GM19467 (cell line): ENCODE results near the gene AGTPBP1.
"Not testable (repeated sequence)": the region's sequence is repeated elsewhere in the genome, so short reads cannot be mapped to it uniquely, and the experiment has no call there.

ENCODE experiments used
- ATAC-seq: cut with Tn5 transposase; IDR thresholded peaks from one replicate; pipeline ENCODE4 v1.9.1; 2021; ENCODE audit warnings: mild to moderate bottlenecking, moderate library complexity; ENCODE audit not compliant: unreplicated experiment

The AGTPBP1 gene

DNA sequence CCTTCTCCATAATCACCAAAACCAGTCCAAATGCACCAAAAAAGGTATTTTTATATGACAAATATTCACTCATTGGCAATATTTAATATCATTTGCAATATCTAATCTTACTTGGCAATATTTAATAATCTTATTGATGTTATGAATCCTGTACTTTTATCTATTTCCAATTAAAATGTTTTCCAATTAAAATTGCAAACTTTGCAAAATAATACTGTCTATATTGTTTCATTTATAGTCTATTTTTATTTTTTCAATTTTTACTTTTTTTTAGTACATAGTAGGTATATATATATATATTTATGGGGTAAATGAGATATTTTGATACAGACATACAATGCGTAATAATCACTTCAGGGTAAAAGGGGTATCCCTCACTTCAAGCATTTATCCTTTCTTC lies 109.9 kb downstream of the AGTPBP1 start:
- no peak for ATAC-seq

- ATAC-seq, result no peak
These were observed 111.1 kb downstream of the AGTPBP1 start for GRCh38 chr9:85630676-85631075.

- ATAC-seq, result no peak
These were observed 124.5 kb downstream of the AGTPBP1 start for GRCh38 chr9:85617141-85617670.

GRCh38 chr9:85615792-85616191 lies 126.0 kb downstream of the AGTPBP1 start:
- ATAC-seq, result no peak

- ATAC-seq, result peak; percentile 85
These were observed 131.5 kb downstream of the AGTPBP1 start for GRCh38 chr9:85610074-85610860.

DNA sequence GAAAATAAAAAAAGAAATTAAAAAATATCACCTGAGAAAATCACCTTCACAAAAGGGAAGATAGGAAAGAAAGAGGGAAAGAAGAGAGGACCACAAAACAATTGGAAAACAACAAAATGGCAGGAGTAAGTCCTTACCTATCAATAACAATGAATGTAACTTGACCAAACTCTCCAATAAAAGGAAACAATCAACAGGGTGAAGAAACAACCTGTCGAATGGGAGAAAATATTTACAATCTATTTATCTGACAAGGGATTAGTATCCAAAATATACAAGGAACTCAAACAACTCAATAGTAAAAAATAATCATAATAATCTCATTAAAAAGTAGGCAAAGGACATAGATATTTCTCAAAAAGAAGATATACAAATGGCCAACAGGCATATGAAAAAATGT lies 135.8 kb downstream of the AGTPBP1 start:
- ATAC-seq, result no peak

DNA sequence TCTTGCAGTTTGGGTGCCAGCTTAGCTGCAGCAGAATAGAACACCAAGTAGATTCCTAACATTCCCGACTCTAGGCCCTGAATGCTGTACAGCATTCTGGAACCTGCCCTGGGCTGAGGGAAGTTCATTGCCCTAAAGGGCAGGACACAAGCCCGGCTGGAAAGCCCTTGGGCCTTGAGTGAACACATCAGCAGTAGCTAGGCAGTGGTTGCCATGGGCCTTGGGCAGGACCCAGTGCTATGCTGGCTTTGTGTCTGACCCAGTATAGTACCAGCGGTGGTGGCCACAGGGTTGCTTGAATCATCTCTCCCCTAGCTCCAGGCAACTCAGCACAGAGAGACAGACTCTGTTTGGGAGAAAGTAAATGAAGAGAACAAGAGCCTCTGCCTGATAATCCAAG lies 137.8 kb downstream of the AGTPBP1 start:
- ATAC-seq, result no peak

DNA sequence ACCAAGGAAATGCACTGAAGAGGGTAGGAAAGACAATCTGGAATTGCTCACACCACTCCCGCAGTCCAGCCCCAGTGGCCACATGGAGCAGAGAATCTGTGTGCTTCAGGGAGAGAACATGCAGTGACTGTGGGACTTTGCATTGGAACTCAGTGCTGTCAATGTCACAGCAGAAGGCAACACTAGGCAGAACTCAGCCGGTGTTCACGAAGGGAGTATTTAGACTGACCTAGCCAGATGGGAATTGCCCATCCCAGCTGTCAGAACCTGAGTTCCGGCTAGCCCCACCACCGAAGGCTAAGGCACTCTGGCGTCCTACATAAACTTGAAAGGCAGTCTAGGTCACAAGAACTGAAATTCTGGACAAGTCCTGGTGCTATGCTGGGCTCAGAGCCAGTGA lies 139.0 kb downstream of the AGTPBP1 start:
- ATAC-seq, result no peak

- no peak for ATAC-seq
These were observed 141.0 kb downstream of the AGTPBP1 start for GRCh38 chr9:85600675-85601263.

- no peak for ATAC-seq
These were observed 142.1 kb downstream of the AGTPBP1 start for GRCh38 chr9:85599540-85600105.

GRCh38 chr9:85594316-85594715 lies 147.4 kb downstream of the AGTPBP1 start:
- no peak for ATAC-seq

DNA sequence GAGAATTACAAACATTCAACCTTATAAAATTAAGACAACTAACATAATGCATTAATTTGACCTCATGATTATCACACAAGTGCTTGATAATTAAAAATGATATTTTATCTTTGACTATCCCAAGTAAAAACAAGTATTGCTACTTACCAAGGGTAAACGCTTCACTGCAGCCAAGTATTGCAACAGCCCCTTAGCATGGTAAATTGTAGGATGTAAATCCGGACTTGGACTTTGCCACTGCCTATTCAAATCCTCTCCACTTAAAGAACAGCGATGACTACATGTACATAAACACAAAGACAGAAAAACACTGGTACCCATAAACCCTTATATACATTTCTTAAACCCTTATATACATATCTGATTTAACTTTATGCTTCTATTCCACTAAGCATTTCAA lies 155.1 kb downstream of the AGTPBP1 start:
- no peak for ATAC-seq

DNA sequence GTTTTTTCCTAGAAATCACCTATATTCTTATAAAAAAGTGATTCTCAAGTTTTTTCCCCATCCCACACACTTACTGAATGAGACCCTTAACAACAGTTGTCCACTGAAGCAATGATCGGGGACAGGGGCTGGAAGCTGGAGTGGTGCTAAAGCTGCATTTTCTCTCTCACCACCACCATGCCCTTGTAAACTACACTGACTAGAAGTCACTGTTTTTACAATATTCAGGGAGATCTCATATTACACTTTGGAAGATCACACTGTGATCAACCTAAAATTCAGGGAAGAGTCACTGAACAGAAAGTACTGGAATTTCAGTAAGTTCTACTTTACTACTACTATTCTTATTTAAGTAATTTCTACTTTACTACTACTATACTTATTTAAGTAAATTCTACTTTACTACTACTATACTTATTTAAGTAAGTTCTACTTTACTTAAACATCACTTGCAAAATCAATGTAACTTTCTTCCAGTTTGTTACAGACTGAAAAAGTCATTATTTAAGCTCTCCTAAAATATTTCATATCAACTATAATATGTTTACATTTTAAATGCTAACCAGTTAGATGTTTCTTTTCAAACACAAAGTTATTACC lies 164.3 kb downstream of the AGTPBP1 start:
- no peak for ATAC-seq

- no peak for ATAC-seq
These were observed 165.9 kb downstream of the AGTPBP1 start for GRCh38 chr9:85575868-85576267.

DNA sequence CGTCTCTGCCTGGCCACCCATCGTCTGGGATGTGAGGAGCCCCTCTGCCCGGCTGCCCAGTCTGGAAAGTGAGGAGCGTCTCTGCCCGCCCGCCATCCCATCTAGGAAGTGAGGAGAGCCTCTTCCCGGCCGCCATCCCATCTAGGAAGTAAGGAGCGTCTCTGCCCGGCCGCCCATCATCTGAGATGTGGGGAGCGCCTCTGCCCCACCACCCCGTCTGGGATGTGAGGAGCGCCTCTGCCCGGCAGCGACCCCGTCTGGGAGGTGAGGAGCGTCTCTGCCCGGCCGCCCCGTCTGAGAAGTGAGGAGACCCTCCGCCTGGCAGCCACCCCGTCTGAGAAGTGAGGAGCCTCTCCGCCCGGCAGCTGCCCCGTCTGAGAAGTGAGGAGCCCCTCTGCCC lies 168.2 kb downstream of the AGTPBP1 start:
- not testable (repeated sequence) for ATAC-seq

GRCh38 chr9:85572917-85573316 lies 168.8 kb downstream of the AGTPBP1 start:
- ATAC-seq, result not testable (repeated sequence)

- ATAC-seq, result no peak
These were observed 171.8 kb downstream of the AGTPBP1 start for GRCh38 chr9:85569988-85570387.

DNA sequence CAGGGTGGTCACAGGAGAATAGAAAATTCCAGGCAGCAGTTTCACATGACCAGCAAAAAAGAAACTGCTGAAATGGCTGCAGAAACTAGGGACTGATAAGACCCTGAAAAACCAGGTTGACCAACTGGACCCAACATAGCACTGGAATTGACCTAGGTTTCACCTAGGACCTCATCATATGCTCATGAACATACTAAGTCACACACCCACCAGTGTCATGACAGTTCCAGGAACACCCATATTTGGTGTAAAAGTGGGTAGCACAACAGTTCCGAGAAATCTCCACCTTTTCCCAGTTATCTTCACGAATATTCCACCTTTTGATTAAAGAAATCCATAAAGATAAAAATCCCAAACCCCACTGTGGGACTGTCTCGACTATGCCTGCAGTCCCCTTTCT lies 182.2 kb downstream of the AGTPBP1 start:
- ATAC-seq, result no peak

DNA sequence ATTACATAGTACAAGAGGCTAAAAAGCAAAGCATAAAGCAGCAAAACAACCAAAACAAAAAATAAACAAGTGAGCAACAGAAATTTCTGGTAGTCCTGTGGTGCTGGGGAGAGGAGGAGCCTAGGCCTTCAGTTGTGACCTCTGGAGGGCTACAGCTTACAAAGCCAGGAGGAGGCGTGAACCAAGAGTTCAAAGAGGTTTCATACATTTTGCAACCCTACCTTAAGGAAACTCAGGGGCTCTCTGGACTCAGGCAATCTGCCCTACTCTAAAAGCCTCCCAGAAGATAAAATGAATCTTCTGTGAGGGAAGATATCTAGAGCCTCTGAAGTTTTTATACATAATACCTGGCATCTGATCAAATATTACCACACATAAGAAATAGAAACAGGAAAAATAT lies 187.4 kb downstream of the AGTPBP1 start:
- no peak for ATAC-seq

- ATAC-seq, result no peak
These were observed 188.3 kb downstream of the AGTPBP1 start for GRCh38 chr9:85553475-85553874.

GRCh38 chr9:85547599-85547998 lies 194.2 kb downstream of the AGTPBP1 start:
- ATAC-seq, result no peak

DNA sequence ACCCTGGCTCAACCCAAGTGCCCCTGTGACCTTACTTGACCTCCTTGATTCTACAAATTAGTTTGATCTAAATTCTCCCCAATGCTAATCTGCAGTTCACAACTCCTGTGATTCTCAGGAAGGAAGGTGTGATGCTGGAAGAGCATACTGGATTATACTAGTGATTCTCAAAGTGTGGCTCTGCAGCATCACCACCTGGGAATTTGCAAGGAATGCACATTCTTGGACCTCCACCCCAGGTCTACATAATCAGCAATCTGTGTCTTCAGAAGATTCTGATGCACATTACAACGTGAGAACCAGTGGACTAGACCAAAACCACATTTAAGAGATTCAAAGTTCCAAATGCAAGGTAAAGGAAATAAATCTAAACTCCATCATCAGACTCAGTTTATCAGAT lies 198.6 kb downstream of the AGTPBP1 start:
- ATAC-seq, result no peak
